Measurements from ENCODE around the gene ITGA11.
A peak's percentile ranks its signal among the peaks of the same experiment; 100 is the strongest.

DNA sequence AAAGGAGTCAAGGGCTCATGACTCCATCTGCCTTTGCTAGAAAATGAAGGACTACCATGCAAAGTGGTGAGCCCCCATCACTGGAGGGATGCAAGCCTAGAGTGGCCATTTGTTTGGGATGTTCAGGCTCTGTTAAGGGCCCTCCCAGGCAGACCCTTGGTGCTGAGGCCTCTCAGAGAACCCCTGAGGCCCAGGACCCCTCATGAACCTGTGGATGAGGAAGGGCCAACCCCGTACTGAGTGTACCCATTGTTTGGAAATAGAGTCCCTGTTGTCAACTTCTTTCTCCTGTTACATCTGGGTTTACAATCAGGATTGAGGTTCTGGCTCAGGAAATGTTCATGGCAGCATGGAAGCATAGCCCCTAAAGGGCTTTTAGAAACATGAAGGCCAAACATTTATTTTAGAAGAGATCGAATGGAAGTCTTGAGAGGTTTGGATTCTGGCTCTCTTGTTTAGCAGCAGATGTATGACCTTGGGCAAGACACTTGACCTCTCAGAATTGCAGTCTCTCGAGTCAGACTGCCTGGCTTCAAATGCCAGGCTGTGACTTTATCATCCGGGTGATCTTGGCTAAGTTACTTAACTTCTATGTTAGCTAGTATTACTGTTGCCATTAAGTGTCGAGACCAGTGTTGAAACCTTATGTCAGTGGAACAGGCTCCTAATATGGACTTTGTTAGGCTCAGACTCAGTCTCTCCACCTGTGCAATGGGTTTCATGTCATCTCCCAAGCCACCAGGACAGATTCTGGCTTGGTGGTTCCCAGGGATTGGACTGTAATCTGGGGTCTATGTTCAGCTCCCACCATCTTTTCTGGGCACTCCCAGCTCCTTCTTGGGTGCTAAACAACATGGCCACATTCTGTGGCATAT lies 12.4 kb downstream of the ITGA11 start:
- TF ChIP-seq, protein P1, sequence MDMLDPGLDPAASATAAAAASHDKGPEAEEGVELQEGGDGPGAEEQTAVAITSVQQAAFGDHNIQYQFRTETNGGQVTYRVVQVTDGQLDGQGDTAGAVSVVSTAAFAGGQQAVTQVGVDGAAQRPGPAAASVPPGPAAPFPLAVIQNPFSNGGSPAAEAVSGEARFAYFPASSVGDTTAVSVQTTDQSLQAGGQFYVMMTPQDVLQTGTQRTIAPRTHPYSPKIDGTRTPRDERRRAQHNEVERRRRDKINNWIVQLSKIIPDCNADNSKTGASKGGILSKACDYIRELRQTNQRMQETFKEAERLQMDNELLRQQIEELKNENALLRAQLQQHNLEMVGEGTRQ (IDR thresholded peaks at IDR 0.05; ENCODE audit: borderline replicate concordance, low read depth, low read length), result no peak
- TF ChIP-seq POLR2AphosphoS5 (IDR thresholded peaks at IDR 0.05; ENCODE audit: low read depth, low read length) (no peak), TAF1 (IDR thresholded peaks at IDR 0.05; ENCODE audit: borderline replicate concordance, low read depth, low read length) (no peak), CTCF (IDR thresholded peaks at IDR 0.05) (no peak), EP300 (IDR thresholded peaks at IDR 0.05; ENCODE audit: borderline replicate concordance in 1 of 2, low read depth in 1 of 2, low read length in 1 of 2) (no peak), TEAD4 (IDR thresholded peaks at IDR 0.05; ENCODE audit: borderline replicate concordance, insufficient read depth) (no peak), MEF2A (IDR thresholded peaks at IDR 0.05; ENCODE audit: borderline replicate concordance, low read depth) (no peak), TCF12 (IDR thresholded peaks at IDR 0.05) (0 out of 2 replicates have a peak, but pooled peaks have one; percentile 17), NFIC (IDR thresholded peaks at IDR 0.05; ENCODE audit: borderline replicate concordance) (no peak), GABPA (IDR thresholded peaks at IDR 0.05; ENCODE audit: low read depth) (no peak), RAD21 (IDR thresholded peaks at IDR 0.05; ENCODE audit: low read length) (no peak)
- TF ChIP-seq, protein P2, sequence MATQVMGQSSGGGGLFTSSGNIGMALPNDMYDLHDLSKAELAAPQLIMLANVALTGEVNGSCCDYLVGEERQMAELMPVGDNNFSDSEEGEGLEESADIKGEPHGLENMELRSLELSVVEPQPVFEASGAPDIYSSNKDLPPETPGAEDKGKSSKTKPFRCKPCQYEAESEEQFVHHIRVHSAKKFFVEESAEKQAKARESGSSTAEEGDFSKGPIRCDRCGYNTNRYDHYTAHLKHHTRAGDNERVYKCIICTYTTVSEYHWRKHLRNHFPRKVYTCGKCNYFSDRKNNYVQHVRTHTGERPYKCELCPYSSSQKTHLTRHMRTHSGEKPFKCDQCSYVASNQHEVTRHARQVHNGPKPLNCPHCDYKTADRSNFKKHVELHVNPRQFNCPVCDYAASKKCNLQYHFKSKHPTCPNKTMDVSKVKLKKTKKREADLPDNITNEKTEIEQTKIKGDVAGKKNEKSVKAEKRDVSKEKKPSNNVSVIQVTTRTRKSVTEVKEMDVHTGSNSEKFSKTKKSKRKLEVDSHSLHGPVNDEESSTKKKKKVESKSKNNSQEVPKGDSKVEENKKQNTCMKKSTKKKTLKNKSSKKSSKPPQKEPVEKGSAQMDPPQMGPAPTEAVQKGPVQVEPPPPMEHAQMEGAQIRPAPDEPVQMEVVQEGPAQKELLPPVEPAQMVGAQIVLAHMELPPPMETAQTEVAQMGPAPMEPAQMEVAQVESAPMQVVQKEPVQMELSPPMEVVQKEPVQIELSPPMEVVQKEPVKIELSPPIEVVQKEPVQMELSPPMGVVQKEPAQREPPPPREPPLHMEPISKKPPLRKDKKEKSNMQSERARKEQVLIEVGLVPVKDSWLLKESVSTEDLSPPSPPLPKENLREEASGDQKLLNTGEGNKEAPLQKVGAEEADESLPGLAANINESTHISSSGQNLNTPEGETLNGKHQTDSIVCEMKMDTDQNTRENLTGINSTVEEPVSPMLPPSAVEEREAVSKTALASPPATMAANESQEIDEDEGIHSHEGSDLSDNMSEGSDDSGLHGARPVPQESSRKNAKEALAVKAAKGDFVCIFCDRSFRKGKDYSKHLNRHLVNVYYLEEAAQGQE (IDR thresholded peaks at IDR 0.05; ENCODE audit: low read depth, low read length), result no peak

All from SK-N-SH (cell line).